HepG2 (cell line): Measurements from ENCODE around the gene SIAE. TPM values are rescaled to one million over a fixed set of nuclear protein-coding genes. Genes with fewer than 3 reads are reported as not detected.

ENCODE experiments used
- ASH2L ChIP-seq: fragments of 300-600, 200-600 bp; sonication (generic); IDR thresholded peaks from 2 replicates; pipeline ENCODE4 v1.7.0; 2017; ENCODE audit warnings: low read depth, mild to moderate bottlenecking, moderate library complexity, mixed read lengths, low read length; ENCODE audit not compliant: insufficient read length
- E2F2 ChIP-seq: sonication (generic); formaldehyde crosslinking; IDR thresholded peaks from 2 replicates; pipeline ENCODE4 v1.4.0; 2020; ENCODE audit warnings: missing genetic modification reagents, borderline replicate concordance
- KMT2B ChIP-seq: IDR thresholded peaks from 2 replicates; pipeline ENCODE4 v1.6.1; 2016; ENCODE audit warnings: missing genetic modification reagents, missing compliant biosample characterization
- MXD3 ChIP-seq: IDR thresholded peaks from 2 replicates; pipeline ENCODE4 v1.6.1; 2016; ENCODE audit warnings: mild to moderate bottlenecking, missing biosample characterization, missing genetic modification reagents
- REPIN1 ChIP-seq: sonication (generic); formaldehyde crosslinking; IDR thresholded peaks from 2 replicates; pipeline ENCODE4 v1.8.0; 2022; ENCODE audit warnings: missing genetic modification reagents, low read depth, mild to moderate bottlenecking, borderline replicate concordance
- RERE ChIP-seq: IDR thresholded peaks from 2 replicates; pipeline ENCODE4 v1.6.1; 2016; ENCODE audit warnings: low read depth, missing genetic modification reagents, missing compliant biosample characterization
- SIN3A ChIP-seq: IDR thresholded peaks from 2 replicates; pipeline ENCODE4 v1.6.1; 2011; ENCODE audit warnings: low read depth, mild to moderate bottlenecking, control low read depth, low read length, borderline replicate concordance
- STAT6 ChIP-seq: sonication (generic); formaldehyde crosslinking; IDR thresholded peaks from 2 replicates; pipeline ENCODE4 v1.4.0; 2020; ENCODE audit warnings: missing genetic modification reagents, mild to moderate bottlenecking, borderline replicate concordance
- TBX2 ChIP-seq: sonication (generic); formaldehyde crosslinking; IDR thresholded peaks from 2 replicates; pipeline ENCODE4 v1.5.0; 2020; ENCODE audit warnings: missing genetic modification reagents, mild to moderate bottlenecking, borderline replicate concordance
- ZBTB38 ChIP-seq: sonication (generic); formaldehyde crosslinking; IDR thresholded peaks from 2 replicates; pipeline ENCODE4 v1.5.1; 2020; ENCODE audit warnings: mild to moderate bottlenecking, missing genetic modification reagents
- ZNF30 ChIP-seq: sonication (generic); formaldehyde crosslinking; IDR thresholded peaks from 2 replicates; pipeline ENCODE4 v1.5.0; 2020; ENCODE audit warnings: mild to moderate bottlenecking, missing genetic modification reagents
- ZNF776 ChIP-seq: sonication (generic); formaldehyde crosslinking; IDR thresholded peaks from 2 replicates; pipeline ENCODE4 v1.4.0; 2020; ENCODE audit warnings: mild to moderate bottlenecking, missing genetic modification reagents
- ZNF777 ChIP-seq: sonication (generic); formaldehyde crosslinking; IDR thresholded peaks from 2 replicates; pipeline ENCODE4 v1.4.0; 2020; ENCODE audit warnings: missing genetic modification reagents
- ZNF891 ChIP-seq: sonication (generic); formaldehyde crosslinking; IDR thresholded peaks from 2 replicates; pipeline ENCODE4 v1.5.0; 2020; ENCODE audit warnings: mild to moderate bottlenecking, missing genetic modification reagents
- polyA plus RNA-seq, 8 experiments: library from polyadenylated mRNA; depleted of rRNA in 3 of 8; stranded (reverse) in 7 of 8; unstranded in 1 of 8; fragments of >200 nt; fragmentation: Illumina TruSeq in 4 of 8; extraction: Trizol in 4 of 8; gene quantifications; 2 replicates each; pipeline versions ENCODE4 v1.2.1 to v1.2.3, GENCODE V29; 2011 to 2016; ENCODE audit warnings: low read depth in 4 of 8, missing spikeins in 1 of 8, mixed read lengths in 1 of 8; ENCODE audit not compliant: insufficient read depth in 1 of 8
- total RNA-seq, 5 experiments: library from RNA; depleted of rRNA; stranded (reverse); fragments of >200 nt; fragmentation: Illumina TruSeq; extraction: Trizol; gene quantifications; 2 replicates each; pipeline ENCODE4 v1.2.3, GENCODE V29; 2016; ENCODE audit warnings: low read depth in 1 of 5

Gene SIAE
- total and polyA plus RNA-seq, 2 of the 13 experiments (the other 11 are each of a cell fraction or from before 2014, with no cell fraction given): 7.0 to 22.4 TPM

- TF ChIP-seq STAT6 (CRISPR knock-in tag): 0 out of 2 replicates have a peak, but pooled peaks have one; percentile 31
- peak; percentile 68; the same call in 1 of the 2 replicates for TF ChIP-seq ZNF776 (CRISPR knock-in tag)
- TF ChIP-seq E2F2 (CRISPR knock-in tag): peak; percentile 75; the same call in 1 of the 2 replicates
- TF ChIP-seq ZNF777 (CRISPR knock-in tag): peak; percentile 49; the same call in 1 of the 2 replicates
- TF ChIP-seq ZNF30: no peak
- peak; percentile 68; the same call in 1 of the 2 replicates for TF ChIP-seq REPIN1 (CRISPR knock-in tag)
- TF ChIP-seq KMT2B (CRISPR knock-in tag): peak; percentile 93
- TF ChIP-seq RERE (CRISPR knock-in tag): no peak
- TF ChIP-seq ZNF891: peak; percentile 98
- peak; percentile 67; the same call in 1 of the 2 replicates for TF ChIP-seq TBX2
- peak; percentile 93 for TF ChIP-seq SIN3A
- peak; percentile 87 for TF ChIP-seq ASH2L
- peak; percentile 88 for TF ChIP-seq MXD3 (CRISPR knock-in tag)
- peak; percentile 72 for TF ChIP-seq ZBTB38 (CRISPR knock-in tag)
Observed at GRCh38 chr11:124622531-124623451, 50.7 kb downstream of the SIAE start, which contains the start of gene TBRG1 (continued).
